HepG2 (cell line): Measurements from ENCODE around the gene ARHGAP10. TPM values are rescaled to one million over a fixed set of nuclear protein-coding genes. Genes with fewer than 3 reads are reported as not detected.

Source experiments
- ATAC-seq: fragments of 200-7000 bp; cut with Tn5 transposase; 3 replicates; pipeline ENCODE4 v1.9.1; 2020; ENCODE audit warnings: mild to moderate bottlenecking, moderate library complexity
- BruUV-seq: library from RNA; stranded (reverse); fragments of 400-500 nt; replicated peaks from 2 replicates; lab custom pipeline; 2021; lab: Mats Ljungman, UMichigan
- CTCF ChIA-PET: fragments of 300-600 bp; formaldehyde crosslinking; extraction: SDS; loops from one replicate; lab custom pipeline; 2021; ENCODE audit warnings: low total read pairs, inconsistent platforms, low intra/inter-chr PET ratio; lab: Yijun Ruan, JAX
- POLR2A ChIA-PET: fragments of 350-600 bp; sonication (Branson Sonifier 250); formaldehyde crosslinking; loops from one replicate; lab custom pipeline; 2020; ENCODE audit warnings: antibody characterized with exemption, inconsistent platforms; lab: Yijun Ruan, JAX
- DNase-seq: peaks from one replicate; pipeline ENCODE4 v3.0.0-alpha.2; 2015; ENCODE audit warnings: low spot score
- FAIRE-seq: peaks from 3 replicates; lab custom pipeline; 2011; peaks lifted over from hg19 to GRCh38; lab: Jason Lieb, UNC
- H2AFZ ChIP-seq: one replicate; pipeline ENCODE4 v1.6.1; 2011; ENCODE audit warnings: low read length, inconsistent platforms
- H3K27ac ChIP-seq: fragments of 300-600 bp; 3 replicates; pipeline ENCODE4 v1.8.0; 2011; ENCODE audit warnings: mixed run types, mild to moderate bottlenecking, mixed read lengths, low read length, inconsistent platforms; ENCODE audit not compliant: insufficient read depth; ENCODE audit errors: extremely low read length
- H3K27me3 ChIP-seq, 2 experiments: fragments of 200-600 bp in 1 of 2; 2 replicates in 1 of 2; 3 replicates in 1 of 2; pipeline versions ENCODE4 v1.6.0 to v1.8.0; 2011; ENCODE audit warnings: low read length in 2 of 2, mild to moderate bottlenecking in 2 of 2, moderate library complexity in 2 of 2, inconsistent platforms in 1 of 2; ENCODE audit not compliant: insufficient read depth in 2 of 2, control insufficient read depth in 1 of 2
- H3K36me3 ChIP-seq, 2 experiments: fragments of 200-600 bp in 1 of 2; replicated peaks in 1 of 2; 2 replicates in 1 of 2; 3 replicates in 1 of 2; pipeline versions ENCODE4 v1.5.1 to v1.8.0; 2011; ENCODE audit warnings: low read length in 2 of 2, inconsistent platforms in 1 of 2; ENCODE audit not compliant: insufficient read depth in 2 of 2, control insufficient read depth in 1 of 2
- H3K4me1 ChIP-seq: 2 replicates; pipeline ENCODE4 v1.5.1; 2012; ENCODE audit warnings: low read length, inconsistent platforms; ENCODE audit not compliant: insufficient read depth
- H3K4me2 ChIP-seq: 2 replicates; pipeline ENCODE4 v1.6.0; 2011; ENCODE audit warnings: low read depth, low read length, inconsistent platforms
- H3K4me3 ChIP-seq, 3 experiments: fragments of 200-600 bp in 1 of 3; sonication (generic), shearing (Covaris generic) in 1 of 3; replicated peaks in 1 of 3; 2 replicates each; pipeline ENCODE4 v1.5.1; 2011 to 2016; ENCODE audit warnings: low read length in 3 of 3, inconsistent platforms in 2 of 3, low read depth in 2 of 3, mild to moderate bottlenecking in 2 of 3, control low read depth in 1 of 3, mixed read lengths in 1 of 3; ENCODE audit not compliant: insufficient read depth in 1 of 3
- H3K79me2 ChIP-seq: one replicate; pipeline ENCODE4 v1.6.1; 2011; ENCODE audit warnings: low read length, inconsistent platforms; ENCODE audit not compliant: insufficient read depth
- H3K9ac ChIP-seq: 2 replicates; pipeline ENCODE4 v1.6.0; 2011; ENCODE audit warnings: mild to moderate bottlenecking, low read depth, low read length, inconsistent platforms; ENCODE audit not compliant: insufficient read depth
- H3K9me3 ChIP-seq: 2 replicates; pipeline ENCODE4 v1.5.1; 2012; ENCODE audit warnings: mild to moderate bottlenecking, low read length
- H4K20me1 ChIP-seq: 2 replicates; pipeline ENCODE4 v1.6.0; 2011; ENCODE audit warnings: inconsistent platforms, mild to moderate bottlenecking, low read length, moderate library complexity; ENCODE audit not compliant: insufficient read depth
- FOXP1 ChIP-seq, 2 experiments: fragments of 450-650 bp in 1 of 2; IDR thresholded peaks; 2 replicates each; pipeline ENCODE4 v1.6.1; 2017 to 2018; ENCODE audit warnings: antibody characterized with exemption in 1 of 2
- ZNF619 ChIP-seq: sonication (generic); formaldehyde crosslinking; IDR thresholded peaks from 2 replicates; pipeline ENCODE4 v1.4.0; 2020; ENCODE audit warnings: mild to moderate bottlenecking, missing genetic modification reagents
- ZSCAN5A ChIP-seq: sonication (generic); formaldehyde crosslinking; IDR thresholded peaks from 2 replicates; pipeline ENCODE4 v1.8.0; 2022; ENCODE audit warnings: mild to moderate bottlenecking, missing genetic modification reagents, borderline replicate concordance
- WGBS: methylation state at CpG from one replicate; pipeline ENCODE4 v1.1.6; 2017; ENCODE audit warnings: low lambda C conversion rate; 5-methylcytosine and 5-hydroxymethylcytosine counted together
- in situ Hi-C: cut with HindIII; loops from 2 replicates; pipeline ENCODE4 v1.10.0; 2017; ENCODE audit warnings: low pct_unique_long_range_greater_than_20kb; ENCODE audit not compliant: extremely low pct_ligation_motif_present
- intact Hi-C: fragments of 100-400 bp; cut with micrococcal nuclease; formaldehyde crosslinking; loops from one replicate; pipeline ENCODE4 v1.10.0; 2022; ENCODE audit not compliant: unreplicated experiment
- polyA plus RNA-seq, 8 experiments: library from polyadenylated mRNA; depleted of rRNA in 3 of 8; stranded (reverse) in 7 of 8; unstranded in 1 of 8; fragments of >200 nt; fragmentation: Illumina TruSeq in 4 of 8; extraction: Trizol in 4 of 8; gene quantifications; 2 replicates each; pipeline versions ENCODE4 v1.2.1 to v1.2.3, GENCODE V29; 2011 to 2016; ENCODE audit warnings: low read depth in 4 of 8, missing spikeins in 1 of 8, mixed read lengths in 1 of 8; ENCODE audit not compliant: insufficient read depth in 1 of 8
- total RNA-seq, 5 experiments: library from RNA; depleted of rRNA; stranded (reverse); fragments of >200 nt; fragmentation: Illumina TruSeq; extraction: Trizol; gene quantifications; 2 replicates each; pipeline ENCODE4 v1.2.3, GENCODE V29; 2016; ENCODE audit warnings: low read depth in 1 of 5

Gene ARHGAP10
- total and polyA plus RNA-seq, 2 of the 13 experiments (the other 11 are each of a cell fraction or from before 2014, with no cell fraction given): 0.45 to 1.6 TPM

GRCh38 chr4:148078061-148078460 lies 346.2 kb downstream of the ARHGAP10 start:
- Histone ChIP-seq H3K27me3 (no peaks in the 10 kb centered on the region), H3K4me3 (no peak overlapping the region), H3K9ac (no peak overlapping the region), H3K9me3 (peaks cover 29% of the 10 kb centered on the region), H3K36me3 (no peaks in the 10 kb centered on the region), H2AFZ (no peak overlapping the region), H4K20me1 (no peaks in the 10 kb centered on the region), H3K4me1 (no peaks in the 10 kb centered on the region), H3K4me2 (no peak overlapping the region), H3K79me2 (no peaks in the 10 kb centered on the region), H3K27ac (no peak overlapping the region)
- ChIA-PET CTCF (no interaction called here), POLR2A (no interaction called here)
- FAIRE-seq (no peak), DNase-seq (no peak), ATAC-seq (no peak)
- TF ChIP-seq ZNF619 (CRISPR knock-in tag): no peak
- intact Hi-C loops: no loop called here
- 59% methylated on average over 2 of the region's 2 CpGs for WGBS
- in situ Hi-C loops: no loop called here
- no TSS peak for BruUV-seq

GRCh38 chr4:148079961-148080360 lies 348.1 kb downstream of the ARHGAP10 start:
- ChIA-PET CTCF (no interaction called here), POLR2A (no interaction called here)
- FAIRE-seq: no peak
- Histone ChIP-seq H3K36me3 (no peaks in the 10 kb centered on the region), H3K9me3 (peaks cover 10% of the 10 kb centered on the region), H4K20me1 (no peaks in the 10 kb centered on the region), H3K79me2 (no peaks in the 10 kb centered on the region), H3K9ac (no peak overlapping the region), H3K4me3 (no peak overlapping the region), H3K27ac (no peak overlapping the region), H3K27me3 (no peaks in the 10 kb centered on the region), H3K4me2 (no peak overlapping the region), H2AFZ (no peak overlapping the region), H3K4me1 (no peaks in the 10 kb centered on the region)
- WGBS: 45% methylated on average over 7 of the region's 7 CpGs
- in situ Hi-C loops: no loop called here
- no peak for TF ChIP-seq ZSCAN5A (CRISPR knock-in tag)
- TF ChIP-seq FOXP1 (IDR thresholded peaks at IDR 0.05): no peak
- TF ChIP-seq FOXP1 (CRISPR knock-in tag; IDR thresholded peaks at IDR 0.05): no peak
- no TSS peak for BruUV-seq
- no peak for DNase-seq
- intact Hi-C loops: no loop called here
- ATAC-seq: no peak
